Endometrium (tissue), 2 donors: Measurements from ENCODE around the gene KIF12.

Experiments
- FAIRE-seq: peaks from 2 replicates; lab custom pipeline; 2012; peaks lifted over from hg19 to GRCh38; lab: Jason Lieb, UNC
- donor health status: control.
- donor health status: control.

Gene KIF12

DNA sequence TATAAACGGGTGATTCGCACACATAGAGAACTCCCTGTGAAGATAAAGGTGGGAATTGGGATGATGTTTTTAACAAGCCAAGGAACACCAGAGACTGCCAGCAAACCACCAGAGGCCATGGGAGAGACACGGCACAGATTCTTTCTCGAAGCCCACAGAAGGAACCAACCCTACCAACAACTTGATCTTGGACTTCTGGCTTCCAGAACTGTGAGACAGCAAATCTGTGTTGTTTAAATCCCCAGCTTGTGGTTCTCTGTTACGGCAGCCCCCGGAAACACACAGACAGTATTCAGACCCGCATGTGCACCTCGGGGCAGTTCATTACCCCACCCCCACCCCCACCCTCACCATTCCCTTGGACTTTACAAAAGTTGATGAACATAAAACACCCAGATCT lies 33.8 kb downstream of the KIF12 start:
- FAIRE-seq = no peak

DNA sequence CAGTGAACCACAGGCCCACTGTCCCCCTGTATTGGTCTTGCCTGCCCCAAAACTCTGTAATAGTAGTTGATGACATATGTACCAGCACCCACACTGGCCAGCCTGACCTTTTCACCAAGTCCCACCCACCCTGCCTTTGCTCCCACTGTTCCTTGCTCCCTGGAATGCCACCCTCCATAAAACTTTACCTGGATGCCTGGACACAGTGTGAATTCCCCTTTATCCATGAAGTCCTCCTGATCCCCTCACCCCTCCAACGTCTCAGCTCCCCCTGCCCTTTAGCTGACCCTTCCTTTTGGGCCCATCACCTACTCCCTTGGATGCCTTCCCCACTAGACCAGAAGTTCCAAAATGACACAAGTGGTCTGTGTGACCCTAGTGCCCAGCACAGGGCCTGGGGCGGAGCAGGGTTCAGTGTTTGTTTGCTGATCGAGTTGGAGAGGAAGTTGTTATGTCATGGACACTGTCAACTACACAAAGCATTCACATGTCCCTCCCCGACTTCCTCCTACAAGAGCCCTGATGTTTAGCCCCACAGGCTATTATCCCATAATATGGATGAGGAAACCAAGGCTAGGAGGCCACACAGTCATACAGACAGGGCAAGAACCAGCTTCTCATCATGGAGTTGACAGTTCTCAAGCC lies 37.1 kb downstream of the KIF12 start:
- no peak for FAIRE-seq

DNA sequence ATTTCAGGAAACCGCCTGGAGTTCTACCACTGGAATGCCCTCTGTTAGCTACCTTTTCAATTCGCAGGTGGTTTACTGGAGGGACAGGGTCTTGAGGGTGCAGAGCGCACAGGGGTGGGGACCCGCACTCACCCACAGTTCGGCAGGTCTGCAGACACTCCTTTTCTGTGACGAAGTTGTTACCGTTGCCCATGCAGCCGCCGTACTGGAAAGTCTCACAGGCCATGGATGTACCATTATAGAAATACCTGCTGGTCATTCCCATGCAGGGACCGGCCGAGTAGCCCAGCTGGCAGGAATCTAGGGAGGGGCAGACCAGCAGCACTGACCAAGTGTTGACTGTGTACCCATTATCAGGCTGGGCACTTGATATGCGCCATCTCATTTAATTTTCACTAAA lies 37.8 kb downstream of the KIF12 start:
- FAIRE-seq = no peak

DNA sequence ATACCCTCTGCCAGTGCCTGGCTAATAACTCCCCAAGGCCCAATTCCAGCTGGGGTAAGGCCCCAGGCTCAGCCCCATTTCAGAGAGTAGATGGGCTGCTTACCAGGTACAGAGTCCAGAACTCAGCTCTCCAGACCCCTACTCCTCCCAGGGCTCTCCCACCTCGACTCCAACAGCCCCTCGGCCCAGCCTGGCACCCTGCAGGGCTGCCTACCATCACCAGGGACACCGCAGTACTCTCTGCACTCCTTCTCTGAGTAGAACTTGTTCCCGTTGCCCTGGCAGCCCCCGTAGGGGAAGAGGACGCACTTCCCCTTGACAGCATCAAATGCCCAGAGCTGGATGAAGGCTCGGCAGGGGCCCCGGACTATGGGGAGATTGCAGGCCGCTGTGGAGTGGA lies 38.4 kb downstream of the KIF12 start:
- FAIRE-seq = no peak

DNA sequence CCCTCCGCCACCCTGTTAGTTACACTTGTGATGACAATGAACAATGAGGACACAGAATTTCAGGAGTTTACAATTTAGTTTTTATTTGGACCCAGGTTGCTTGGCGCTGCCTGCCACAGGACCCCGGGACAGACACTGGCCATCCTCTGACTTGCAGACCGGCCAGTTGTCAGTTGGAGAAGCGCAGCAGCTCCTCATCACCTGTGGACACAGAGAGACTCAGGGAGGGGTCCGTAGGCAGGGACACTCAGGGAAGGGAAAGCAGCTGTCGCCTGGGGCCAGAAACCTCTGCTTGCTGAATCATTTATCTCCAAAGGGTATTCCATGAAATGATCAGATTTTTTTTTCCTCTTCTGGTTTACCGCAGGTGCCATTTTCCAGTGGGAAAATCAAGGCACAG lies 39.0 kb downstream of the KIF12 start:
- no peak for FAIRE-seq

DNA sequence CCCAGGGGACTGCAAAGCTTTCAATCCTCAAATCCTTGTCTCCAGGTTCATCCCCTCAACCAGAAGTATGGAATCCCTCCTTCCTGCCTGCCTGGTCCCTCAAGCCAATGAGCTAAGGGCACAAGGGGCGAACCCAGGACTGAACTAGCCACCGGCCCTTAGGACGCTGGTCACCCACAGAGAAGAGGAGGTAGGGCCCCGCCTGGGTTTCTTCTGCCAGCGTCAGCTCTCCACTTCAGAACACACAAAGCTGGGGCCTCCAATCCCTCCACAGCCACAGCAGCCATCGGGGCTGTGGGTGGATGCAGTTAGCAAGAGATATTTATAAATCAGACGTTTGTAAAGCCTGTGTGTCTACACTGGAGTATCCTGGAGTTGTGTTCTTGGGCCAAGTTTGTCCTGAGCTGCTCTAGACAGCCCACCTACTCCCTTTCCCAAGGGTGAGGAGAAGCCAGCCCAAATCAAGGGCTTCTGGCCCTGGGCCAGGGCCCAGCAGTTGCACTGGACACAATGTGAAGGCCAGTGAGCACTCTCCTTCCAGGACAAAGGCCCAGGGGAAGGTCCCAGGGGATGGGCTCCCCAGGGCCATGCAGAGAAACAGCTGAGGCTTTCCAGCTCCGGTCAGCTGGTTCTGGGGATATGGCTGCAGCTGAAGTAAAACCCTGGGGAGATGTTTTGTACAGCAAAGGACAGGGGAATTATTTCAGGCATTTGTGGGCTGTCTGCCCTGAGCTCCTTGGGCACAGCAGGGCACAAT lies 39.9 kb downstream of the KIF12 start:
- no peak for FAIRE-seq

DNA sequence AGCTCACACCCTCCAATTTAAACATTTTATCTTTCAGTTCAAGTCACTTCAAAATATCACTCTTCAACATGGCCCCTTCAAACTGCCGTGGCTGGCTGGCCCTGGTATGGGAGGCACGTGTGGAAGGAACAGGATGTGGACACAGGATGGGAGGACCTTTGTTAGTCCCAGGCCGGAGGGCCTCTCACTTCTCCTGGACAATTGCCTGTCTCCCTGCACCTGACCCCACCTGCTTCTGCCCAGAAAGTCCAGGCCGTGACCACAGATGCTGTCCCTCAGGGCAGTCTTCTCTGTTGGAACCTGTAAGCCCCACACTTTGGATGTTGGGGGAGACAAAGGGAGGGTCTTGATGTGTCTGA lies 40.4 kb downstream of the KIF12 start:
- FAIRE-seq = no peak

DNA sequence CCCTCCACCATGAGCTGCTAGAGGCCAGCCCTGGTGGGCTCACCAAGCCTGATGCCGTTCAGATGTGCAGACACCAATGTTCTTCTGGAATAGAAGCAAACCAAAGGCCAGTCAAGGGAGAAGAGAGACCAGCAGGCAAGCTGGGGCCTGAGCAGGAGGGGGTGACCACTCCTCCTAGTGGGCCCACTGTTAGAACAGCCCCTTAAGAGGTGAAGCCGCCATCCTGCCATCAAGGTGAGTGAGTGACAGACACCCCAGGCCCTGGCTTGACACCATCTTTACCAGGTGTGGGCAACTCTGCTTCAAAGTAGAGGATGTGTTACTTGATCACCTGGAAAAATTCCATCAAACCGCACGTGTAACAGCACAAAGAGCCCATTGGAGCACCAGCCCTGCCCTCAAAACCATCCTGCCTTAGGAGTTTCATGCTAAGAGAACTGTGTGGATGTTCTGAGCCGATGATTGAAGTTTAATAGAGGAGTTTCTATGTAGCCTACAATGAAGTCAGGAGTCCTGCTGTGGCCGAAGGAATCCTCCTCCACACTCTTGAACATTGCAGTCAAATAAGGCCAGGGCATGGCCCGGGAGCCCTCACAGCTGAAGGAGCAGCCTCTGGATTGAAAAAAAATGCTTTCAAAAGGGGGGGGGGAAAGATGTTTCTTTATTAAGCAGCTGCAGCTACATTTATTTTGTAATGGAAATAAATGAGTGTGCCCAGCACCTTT lies 41.8 kb downstream of the KIF12 start:
- no peak for FAIRE-seq

DNA sequence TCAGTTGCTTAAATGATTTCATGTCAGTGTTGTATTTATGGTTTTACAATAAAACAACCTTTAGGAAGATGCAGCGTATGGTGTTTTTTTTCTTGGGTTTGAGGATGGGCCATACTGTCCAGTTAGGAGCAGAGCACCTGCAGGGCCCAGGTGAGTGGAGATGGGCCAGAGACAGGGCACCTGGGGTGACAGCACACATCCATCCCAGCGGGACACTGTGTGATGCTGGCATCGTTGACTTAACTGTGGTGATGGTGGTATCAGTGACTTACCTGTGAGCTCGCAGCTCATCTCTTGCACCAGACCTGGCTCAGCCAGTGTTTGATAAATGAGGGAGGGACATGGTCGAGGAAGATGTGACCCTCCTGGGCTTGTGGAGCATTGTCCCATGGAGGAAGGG lies 42.6 kb downstream of the KIF12 start:
- no peak for FAIRE-seq

DNA sequence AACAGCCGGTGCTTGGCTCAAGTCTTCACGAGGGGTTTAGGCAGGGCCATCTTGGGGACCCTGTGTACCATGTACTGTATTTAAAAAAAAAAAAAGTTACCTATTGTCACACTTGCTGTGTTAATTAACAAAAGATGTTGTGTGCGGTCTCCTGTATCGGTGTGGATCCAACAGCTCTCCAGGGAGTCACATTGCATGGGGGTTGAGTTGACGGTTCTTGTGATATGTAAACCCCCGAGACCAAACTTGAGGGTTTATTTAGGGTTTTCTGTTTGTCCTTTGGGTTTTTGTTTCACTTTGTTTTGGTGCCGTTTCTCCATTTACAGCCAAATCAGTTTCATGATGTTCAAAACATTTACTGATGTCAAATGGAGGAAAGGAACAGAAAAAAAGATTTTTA lies 43.2 kb downstream of the KIF12 start:
- FAIRE-seq = no peak

DNA sequence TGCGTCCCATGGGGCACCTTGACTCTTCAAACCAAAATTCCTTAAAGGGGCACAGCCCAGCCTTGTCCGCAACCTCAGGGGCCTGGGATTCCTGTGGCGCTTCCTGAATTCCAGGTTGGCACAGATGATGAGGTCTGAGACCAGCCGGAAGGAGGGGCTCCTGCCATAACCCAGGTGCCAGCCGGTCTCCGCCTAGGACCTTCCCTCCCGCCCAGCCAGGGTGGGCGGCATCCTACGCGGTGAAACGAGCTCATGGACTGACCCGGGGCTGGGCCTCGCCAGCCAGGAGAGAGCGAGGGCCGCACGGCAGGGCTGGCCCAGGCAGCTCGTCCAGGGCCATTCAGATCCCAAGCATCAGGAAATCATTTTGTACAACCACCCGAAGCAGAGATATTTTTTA lies 44.0 kb downstream of the KIF12 start:
- FAIRE-seq = no peak

DNA sequence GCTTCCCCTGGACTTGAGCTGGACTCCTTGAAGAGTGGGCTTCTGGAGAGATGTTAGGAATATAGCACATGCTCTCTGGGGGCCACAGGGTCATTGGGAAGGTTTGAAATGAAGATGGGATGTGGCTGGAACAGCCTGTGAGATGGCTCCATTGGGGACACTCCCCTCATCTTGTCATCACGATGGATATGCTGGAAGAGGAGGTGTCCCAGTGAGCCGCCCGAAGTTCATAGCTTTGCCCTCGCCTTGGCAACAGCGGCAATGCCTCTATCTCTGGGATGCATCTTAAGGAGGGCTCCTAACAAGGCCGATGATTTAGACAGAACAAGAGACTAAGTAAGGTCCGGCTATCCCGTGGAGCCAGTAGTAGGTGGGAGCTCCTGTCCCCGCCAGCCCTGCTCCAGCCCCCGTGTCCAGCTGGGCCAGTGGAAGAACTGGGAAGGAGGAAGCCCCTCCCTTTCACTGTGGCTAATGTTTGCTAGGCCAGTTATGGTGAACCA lies 44.9 kb downstream of the KIF12 start:
- FAIRE-seq = no peak

DNA sequence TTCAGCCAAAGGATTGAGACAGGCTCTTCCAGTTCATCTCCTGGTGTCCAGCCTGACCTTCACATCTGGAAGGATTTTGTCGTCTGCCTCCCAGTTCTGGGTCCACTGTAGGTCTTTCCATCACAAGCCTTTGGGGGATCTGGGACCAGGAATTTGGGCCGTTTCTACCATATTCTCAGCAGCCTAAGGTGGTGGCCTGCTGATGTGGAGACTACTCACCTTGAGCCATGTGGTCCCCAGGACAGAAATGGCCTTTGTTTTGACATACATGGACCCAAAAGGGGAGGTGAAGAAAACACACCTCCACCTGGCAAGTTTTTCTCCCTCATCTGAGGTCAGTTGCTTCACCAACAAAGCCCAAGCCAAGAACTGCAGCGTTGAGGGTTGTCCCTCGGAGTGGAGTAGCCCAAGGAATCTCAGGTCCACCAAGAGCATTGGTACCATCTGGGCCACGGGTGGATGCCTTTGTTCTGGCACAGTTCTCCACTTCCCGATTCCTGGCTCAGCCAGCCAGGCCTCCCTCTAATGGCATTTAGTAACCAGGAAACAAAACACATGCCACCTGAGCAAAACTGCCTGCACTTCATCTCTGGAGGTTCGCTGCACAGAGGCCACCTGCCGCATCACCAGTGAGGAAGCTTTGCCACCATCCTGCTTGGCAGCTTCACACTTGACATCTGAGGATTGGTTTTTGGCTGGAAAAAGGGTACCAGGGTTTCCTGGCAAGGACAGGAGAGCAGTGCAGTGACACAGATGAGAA lies 45.7 kb downstream of the KIF12 start:
- FAIRE-seq = no peak

DNA sequence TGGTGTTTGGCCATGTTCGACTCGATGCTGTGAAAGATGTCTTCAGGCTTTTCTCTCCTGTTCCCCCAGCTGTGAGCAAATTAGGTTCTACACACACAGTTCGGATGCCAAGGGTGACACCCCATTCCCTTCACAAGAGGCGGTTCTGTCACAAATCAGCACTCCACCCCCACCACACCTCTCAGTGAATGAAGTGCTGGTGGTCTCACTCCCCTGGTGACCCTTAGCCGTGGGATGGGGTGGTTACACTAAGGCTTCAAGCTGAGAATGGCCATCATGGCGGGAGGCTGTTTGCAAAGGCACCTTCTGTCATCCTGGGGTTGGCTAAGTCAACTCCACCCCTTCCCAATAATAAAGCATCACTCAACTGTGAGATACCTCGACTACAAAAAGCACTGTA lies 47.4 kb downstream of the KIF12 start:
- FAIRE-seq = no peak

DNA sequence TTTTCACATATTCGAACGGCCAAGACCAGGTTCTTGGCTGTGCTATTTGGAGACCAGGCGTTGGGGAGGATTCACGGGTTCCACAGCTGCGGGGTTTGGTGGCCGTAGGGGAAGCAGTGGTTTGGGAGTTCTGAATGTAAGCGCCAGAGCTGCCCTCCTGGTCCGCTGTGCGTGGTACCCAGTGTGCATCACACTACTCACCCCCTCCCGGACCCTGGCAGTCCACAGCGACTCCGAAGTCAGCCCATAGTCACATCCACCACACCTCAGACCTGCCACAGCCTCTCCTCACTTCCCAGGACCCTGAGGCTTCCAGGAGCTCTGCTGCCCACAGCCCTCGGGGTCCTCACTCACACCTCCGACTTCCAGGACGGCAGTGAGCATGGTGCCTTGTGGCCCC lies 47.8 kb downstream of the KIF12 start:
- no peak for FAIRE-seq

DNA sequence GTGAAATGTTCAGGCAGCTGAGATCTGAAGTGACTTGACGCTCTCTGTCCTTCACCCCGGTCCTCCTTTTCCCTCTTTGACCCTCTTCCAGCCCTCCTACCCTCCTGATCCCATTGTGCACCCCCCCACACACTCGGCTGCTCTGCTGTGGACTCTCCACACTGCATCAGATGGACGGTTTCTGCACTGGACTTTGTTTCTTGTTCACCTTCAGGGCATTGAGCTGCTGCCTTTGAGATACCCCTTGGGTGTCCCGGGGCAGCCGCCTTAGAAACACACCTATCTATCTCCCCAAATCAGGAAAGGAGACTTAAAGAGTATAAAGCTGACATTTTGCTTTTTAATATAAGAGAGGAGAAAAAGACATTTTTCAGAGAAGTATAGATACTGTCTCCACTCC lies 48.4 kb downstream of the KIF12 start:
- FAIRE-seq = no peak

DNA sequence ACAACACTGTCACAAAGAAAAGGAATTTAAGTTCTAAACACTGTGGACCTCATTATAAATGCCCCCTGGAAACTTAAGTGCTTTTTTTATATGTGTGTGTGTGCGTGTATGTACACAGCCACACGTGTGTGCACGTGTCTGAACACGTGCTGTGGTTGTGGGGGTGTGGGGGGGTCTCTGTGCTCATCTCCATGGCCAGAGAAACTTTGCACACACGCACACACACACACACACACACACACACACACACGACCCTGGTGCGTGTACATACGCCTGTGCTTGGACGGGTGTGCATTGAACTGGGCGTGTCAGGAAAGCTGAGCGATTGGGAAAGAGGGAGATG lies 48.9 kb downstream of the KIF12 start:
- no peak for FAIRE-seq

DNA sequence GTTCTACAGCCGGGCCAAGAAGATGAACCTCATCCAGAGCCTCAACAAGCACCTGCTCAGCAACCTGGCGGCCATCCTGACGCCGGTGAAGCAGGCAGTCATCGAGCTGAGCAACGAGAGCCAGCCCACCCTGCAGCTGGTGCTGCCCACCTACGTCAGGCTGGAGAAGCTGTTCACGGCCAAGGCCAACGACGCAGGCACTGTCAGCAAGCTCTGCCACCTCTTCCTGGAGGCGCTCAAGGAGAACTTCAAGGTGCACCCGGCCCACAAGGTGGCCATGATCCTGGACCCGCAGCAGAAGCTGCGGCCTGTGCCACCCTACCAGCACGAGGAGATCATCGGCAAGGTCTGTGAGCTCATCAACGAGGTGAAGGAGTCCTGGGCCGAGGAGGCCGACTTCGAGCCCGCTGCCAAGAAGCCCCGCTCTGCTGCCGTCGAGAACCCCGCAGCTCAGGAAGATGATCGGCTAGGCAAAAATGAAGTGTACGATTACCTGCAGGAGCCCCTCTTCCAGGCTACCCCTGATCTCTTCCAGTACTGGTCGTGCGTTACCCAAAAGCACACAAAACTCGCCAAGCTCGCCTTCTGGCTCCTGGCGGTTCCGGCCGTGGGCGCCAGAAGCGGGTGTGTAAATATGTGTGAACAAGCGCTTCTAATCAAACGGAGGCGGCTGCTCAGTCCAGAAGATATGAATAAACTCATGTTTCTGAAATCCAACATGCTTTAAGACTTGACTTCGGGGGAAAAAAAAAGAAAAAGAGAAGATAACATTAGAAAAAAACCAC lies 49.5 kb downstream of the KIF12 start:
- FAIRE-seq = no peak

DNA sequence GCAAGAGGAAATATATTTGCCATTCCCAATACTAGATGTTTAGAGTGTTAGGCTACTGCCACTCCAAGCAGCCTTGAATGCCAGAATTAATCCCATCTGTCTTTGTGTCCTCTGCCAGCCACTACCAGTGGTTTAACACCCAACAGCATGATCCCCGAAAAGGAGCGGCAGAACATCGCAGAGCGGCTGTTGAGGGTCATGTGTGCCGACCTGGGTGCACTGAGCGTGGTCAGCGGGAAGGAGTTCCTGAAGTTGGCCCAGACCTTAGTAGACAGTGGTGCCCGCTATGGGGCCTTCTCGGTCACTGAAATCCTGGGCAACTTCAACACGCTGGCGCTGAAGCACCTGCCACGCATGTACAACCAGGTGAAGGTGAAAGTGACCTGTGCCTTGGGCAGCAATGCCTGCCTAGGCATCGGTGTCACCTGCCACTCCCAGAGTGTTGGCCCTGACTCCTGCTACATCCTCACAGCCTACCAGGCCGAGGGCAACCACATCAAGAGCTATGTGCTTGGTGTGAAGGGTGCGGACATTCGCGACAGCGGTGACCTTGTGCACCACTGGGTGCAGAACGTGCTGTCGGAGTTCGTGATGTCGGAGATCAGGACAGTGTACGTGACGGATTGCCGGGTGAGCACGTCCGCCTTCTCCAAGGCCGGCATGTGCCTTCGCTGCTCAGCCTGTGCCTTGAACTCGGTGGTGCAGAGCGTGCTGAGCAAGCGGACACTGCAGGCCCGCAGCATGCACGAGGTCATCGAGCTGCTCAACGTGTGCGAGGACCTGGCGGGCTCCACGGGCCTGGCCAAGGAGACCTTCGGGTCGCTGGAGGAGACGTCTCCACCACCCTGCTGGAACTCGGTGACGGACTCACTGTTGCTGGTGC lies 50.3 kb downstream of the KIF12 start:
- no peak for FAIRE-seq

DNA sequence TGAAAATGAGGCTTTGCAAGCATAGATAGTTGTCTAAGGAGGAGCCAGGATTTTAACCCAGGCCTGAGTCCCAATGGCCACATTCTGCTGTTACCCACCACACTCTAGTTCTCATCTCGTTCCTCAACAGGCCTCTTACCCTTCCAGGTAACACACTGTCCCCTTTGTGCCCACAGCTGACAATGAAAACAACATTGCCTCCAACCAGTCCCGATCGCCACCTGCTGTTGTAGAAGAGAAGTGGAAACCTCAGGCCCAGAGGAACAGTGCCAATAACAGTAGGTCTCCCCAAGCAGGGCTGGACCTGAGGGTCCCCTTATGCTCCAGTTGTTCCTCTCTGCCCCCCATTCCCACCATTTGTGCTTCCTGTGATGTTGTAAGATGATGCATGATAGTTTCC lies 51.4 kb downstream of the KIF12 start:
- no peak for FAIRE-seq

DNA sequence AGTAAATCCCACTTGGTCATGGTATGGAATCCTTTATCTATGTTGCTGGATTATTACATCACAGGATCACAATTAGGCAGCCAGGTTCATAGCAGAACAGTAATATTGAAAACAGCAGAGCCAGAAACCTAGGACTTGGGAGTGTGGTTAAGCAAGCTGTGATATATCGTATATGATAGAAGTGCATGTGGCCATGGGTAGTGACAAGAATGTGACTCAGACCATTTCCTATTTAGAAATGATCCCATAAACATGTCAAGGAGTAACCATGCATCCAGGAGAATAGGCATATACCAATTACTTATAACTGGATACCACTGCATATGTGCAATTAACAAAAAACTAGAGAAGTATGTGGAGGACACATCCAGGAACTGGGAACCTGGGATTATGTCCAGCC lies 52.2 kb downstream of the KIF12 start:
- no peak for FAIRE-seq
